ENCODE measurements around the gene BOLA1.

Gene BOLA1

DNA sequence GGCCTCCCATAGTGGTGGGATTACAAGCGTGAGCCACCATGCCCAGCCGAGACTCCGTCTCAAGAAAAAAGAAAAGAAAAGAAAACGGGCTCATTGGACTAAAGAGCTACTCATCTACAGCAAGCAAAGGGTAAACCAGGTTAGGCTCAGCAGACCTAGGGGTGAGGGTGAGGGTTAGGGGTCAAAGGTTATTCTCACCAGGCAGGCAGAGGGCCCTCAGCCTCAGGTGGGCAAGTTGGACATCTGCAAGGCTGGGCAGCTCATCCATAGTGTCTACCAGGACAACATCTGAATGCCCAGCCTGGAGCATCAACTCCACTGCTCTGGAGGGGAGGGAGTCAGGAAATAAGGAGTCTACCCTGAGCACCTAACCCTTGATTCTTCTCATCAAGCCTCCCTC lies 33.8 kb downstream of the BOLA1 start:
- TF ChIP-seq ZFP3 (CRISPR knock-in tag; IDR thresholded peaks at IDR 0.05) (no peak), ZNF8 (CRISPR knock-in tag; IDR thresholded peaks at IDR 0.05) (no peak), PATZ1 (CRISPR knock-in tag; IDR thresholded peaks at IDR 0.05; ENCODE audit: borderline replicate concordance) (no peak), ISL1 (CRISPR knock-in tag; IDR thresholded peaks at IDR 0.05) (no peak), ZFP30 (CRISPR knock-in tag; IDR thresholded peaks at IDR 0.05) (no peak), SNAI2 (CRISPR knock-in tag; IDR thresholded peaks at IDR 0.05) (no peak)
- TF ChIP-seq, protein P1, sequence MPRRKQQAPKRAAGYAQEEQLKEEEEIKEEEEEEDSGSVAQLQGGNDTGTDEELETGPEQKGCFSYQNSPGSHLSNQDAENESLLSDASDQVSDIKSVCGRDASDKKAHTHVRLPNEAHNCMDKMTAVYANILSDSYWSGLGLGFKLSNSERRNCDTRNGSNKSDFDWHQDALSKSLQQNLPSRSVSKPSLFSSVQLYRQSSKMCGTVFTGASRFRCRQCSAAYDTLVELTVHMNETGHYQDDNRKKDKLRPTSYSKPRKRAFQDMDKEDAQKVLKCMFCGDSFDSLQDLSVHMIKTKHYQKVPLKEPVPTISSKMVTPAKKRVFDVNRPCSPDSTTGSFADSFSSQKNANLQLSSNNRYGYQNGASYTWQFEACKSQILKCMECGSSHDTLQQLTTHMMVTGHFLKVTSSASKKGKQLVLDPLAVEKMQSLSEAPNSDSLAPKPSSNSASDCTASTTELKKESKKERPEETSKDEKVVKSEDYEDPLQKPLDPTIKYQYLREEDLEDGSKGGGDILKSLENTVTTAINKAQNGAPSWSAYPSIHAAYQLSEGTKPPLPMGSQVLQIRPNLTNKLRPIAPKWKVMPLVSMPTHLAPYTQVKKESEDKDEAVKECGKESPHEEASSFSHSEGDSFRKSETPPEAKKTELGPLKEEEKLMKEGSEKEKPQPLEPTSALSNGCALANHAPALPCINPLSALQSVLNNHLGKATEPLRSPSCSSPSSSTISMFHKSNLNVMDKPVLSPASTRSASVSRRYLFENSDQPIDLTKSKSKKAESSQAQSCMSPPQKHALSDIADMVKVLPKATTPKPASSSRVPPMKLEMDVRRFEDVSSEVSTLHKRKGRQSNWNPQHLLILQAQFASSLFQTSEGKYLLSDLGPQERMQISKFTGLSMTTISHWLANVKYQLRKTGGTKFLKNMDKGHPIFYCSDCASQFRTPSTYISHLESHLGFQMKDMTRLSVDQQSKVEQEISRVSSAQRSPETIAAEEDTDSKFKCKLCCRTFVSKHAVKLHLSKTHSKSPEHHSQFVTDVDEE (CRISPR knock-in tag; IDR thresholded peaks at IDR 0.05) = no peak
- ATAC-seq = no peak

GRCh38 chr1:149934356-149934755 lies 35.0 kb downstream of the BOLA1 start:
- TF ChIP-seq ZNF70 (CRISPR knock-in tag; IDR thresholded peaks at IDR 0.05) (no peak), PATZ1 (CRISPR knock-in tag; IDR thresholded peaks at IDR 0.05; ENCODE audit: borderline replicate concordance) (no peak), ZFP3 (CRISPR knock-in tag; IDR thresholded peaks at IDR 0.05) (no peak), ESRRG (CRISPR knock-in tag; IDR thresholded peaks at IDR 0.05) (no peak)
- ATAC-seq = no peak

- peak; percentile 68 for ATAC-seq
- TF ChIP-seq ZC3H10 (CRISPR knock-in tag; IDR thresholded peaks at IDR 0.05) = no peak
- no peak for TF ChIP-seq BACH2 (CRISPR knock-in tag; IDR thresholded peaks at IDR 0.05; ENCODE audit: borderline replicate concordance)
- no peak for TF ChIP-seq ZNF565 (CRISPR knock-in tag; conservative IDR thresholded peaks at IDR 0.05; ENCODE audit: low read depth)
- no peak for TF ChIP-seq OSR1 (CRISPR knock-in tag; IDR thresholded peaks at IDR 0.05)
- TF ChIP-seq, protein P2, sequence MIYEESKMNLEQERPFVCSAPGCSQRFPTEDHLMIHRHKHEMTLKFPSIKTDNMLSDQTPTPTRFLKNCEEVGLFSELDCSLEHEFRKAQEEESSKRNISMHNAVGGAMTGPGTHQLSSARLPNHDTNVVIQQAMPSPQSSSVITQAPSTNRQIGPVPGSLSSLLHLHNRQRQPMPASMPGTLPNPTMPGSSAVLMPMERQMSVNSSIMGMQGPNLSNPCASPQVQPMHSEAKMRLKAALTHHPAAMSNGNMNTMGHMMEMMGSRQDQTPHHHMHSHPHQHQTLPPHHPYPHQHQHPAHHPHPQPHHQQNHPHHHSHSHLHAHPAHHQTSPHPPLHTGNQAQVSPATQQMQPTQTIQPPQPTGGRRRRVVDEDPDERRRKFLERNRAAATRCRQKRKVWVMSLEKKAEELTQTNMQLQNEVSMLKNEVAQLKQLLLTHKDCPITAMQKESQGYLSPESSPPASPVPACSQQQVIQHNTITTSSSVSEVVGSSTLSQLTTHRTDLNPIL (CRISPR knock-in tag; IDR thresholded peaks at IDR 0.05; ENCODE audit: low read depth) = no peak
- no peak for TF ChIP-seq ESRRG (CRISPR knock-in tag; IDR thresholded peaks at IDR 0.05)
- TF ChIP-seq TOX (CRISPR knock-in tag; IDR thresholded peaks at IDR 0.05; ENCODE audit: borderline replicate concordance) = peak; percentile 15; the same call in 1 of the 2 replicates
Observed at GRCh38 chr1:149936170-149936991, 37.0 kb downstream of the BOLA1 start, which contains the start of gene MTMR11. Gene MTMR11 (minus strand): TSS chr1:149936879. CDS start chr1:149936647, 232 bp downstream.

GRCh38 chr1:149936992-149937705 lies 37.8 kb downstream of the BOLA1 start:
- ATAC-seq = peak; percentile 61
- TF ChIP-seq ZNF70 (CRISPR knock-in tag; IDR thresholded peaks at IDR 0.05) (no peak), CSDC2 (CRISPR knock-in tag; IDR thresholded peaks at IDR 0.05) (no peak), BACH2 (CRISPR knock-in tag; IDR thresholded peaks at IDR 0.05; ENCODE audit: borderline replicate concordance) (no peak), ZNF565 (CRISPR knock-in tag; conservative IDR thresholded peaks at IDR 0.05; ENCODE audit: low read depth) (no peak), TCF4 (CRISPR knock-in tag; IDR thresholded peaks at IDR 0.05; ENCODE audit: borderline replicate concordance) (no peak), ZFP3 (CRISPR knock-in tag; IDR thresholded peaks at IDR 0.05) (no peak), PATZ1 (CRISPR knock-in tag; IDR thresholded peaks at IDR 0.05; ENCODE audit: borderline replicate concordance) (no peak), SNAI2 (CRISPR knock-in tag; IDR thresholded peaks at IDR 0.05) (no peak), OSR1 (CRISPR knock-in tag; IDR thresholded peaks at IDR 0.05) (no peak), ARNTL (CRISPR knock-in tag; IDR thresholded peaks at IDR 0.05; ENCODE audit: borderline replicate concordance, low read depth) (no peak), ZC3H10 (CRISPR knock-in tag; IDR thresholded peaks at IDR 0.05) (no peak), POU6F1 (CRISPR knock-in tag; IDR thresholded peaks at IDR 0.05; ENCODE audit: borderline replicate concordance, low read depth) (no peak), TOX (CRISPR knock-in tag; IDR thresholded peaks at IDR 0.05; ENCODE audit: borderline replicate concordance) (no peak), PPARA (CRISPR knock-in tag; IDR thresholded peaks at IDR 0.05; ENCODE audit: borderline replicate concordance) (no peak)

All from SK-N-SH treated with all-trans-retinoic acid at 6 μM for 48 hours (cell line).